Body of pancreas (tissue), 4 donors: ENCODE measurements around the gene GNAO1.

Experiments
- POLR2A ChIP-seq, 3 donors: fragments of 450-650 bp; IDR thresholded peaks; one replicate each; pipeline ENCODE4 v1.6.1; 2016; ENCODE audit warnings: antibody characterized with exemption in 3 of 3, mild to moderate bottlenecking in 2 of 3
- TF ChIP-seq, protein P1 (sequence below), 7 experiments: fragments of 450-650 bp in 4 of 7; fragments of 200-600 bp in 3 of 7; sonication (generic) in 3 of 7; IDR thresholded peaks; one replicate each; pipeline ENCODE4 v1.5.1; 2016 to 2019; ENCODE audit warnings: antibody characterized with exemption in 7 of 7

DNA sequence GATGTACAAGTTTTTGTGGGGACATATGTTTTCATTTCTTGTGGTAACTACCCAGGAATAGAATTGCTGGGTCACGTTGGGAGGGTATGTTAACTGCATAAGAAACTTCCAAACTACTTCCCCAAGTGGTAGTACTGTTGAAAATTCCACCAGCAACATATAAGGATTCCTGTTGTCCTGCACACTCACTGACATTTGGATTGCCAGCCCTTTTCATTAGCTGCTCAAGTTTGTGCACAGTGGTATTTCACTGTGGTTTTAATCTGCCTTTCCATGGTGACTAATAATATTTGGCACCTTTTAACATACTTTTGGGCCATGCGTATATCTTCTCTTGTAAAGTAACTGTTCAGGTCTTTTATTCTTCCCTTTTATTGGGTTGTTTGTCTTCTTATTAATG lies 103.3 kb downstream of the GNAO1 start:
- TF ChIP-seq, protein P1, sequence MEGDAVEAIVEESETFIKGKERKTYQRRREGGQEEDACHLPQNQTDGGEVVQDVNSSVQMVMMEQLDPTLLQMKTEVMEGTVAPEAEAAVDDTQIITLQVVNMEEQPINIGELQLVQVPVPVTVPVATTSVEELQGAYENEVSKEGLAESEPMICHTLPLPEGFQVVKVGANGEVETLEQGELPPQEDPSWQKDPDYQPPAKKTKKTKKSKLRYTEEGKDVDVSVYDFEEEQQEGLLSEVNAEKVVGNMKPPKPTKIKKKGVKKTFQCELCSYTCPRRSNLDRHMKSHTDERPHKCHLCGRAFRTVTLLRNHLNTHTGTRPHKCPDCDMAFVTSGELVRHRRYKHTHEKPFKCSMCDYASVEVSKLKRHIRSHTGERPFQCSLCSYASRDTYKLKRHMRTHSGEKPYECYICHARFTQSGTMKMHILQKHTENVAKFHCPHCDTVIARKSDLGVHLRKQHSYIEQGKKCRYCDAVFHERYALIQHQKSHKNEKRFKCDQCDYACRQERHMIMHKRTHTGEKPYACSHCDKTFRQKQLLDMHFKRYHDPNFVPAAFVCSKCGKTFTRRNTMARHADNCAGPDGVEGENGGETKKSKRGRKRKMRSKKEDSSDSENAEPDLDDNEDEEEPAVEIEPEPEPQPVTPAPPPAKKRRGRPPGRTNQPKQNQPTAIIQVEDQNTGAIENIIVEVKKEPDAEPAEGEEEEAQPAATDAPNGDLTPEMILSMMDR (IDR thresholded peaks at IDR 0.05) = no peak
- no peak for TF ChIP-seq POLR2A (IDR thresholded peaks at IDR 0.05)
